Measurements from ENCODE around the gene KCNK7.

Gene KCNK7

DNA sequence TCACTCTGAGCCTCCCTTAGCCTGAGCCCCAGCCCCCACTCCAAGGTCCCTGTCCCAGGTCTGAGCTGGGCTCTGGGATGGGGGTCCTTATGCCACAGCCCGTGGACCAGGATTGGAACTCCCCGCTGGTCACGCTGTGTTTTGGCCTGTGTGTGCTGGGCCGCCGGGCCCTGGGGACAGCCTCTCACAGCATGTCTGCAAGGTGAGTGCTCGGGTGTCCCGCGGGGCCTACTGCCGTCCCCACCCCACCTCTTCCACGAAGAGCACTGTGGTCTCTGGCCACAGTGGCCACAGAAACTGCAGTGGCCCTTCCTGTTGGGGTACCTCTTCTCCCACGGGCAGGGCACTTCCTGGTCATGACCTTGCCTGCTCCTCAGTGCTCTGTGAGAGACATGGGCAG lies 38.8 kb upstream of the KCNK7 start:
- TF ChIP-seq CTCF (IDR thresholded peaks at IDR 0.05; ENCODE audit: low read depth, low read length): no peak
- no peak overlapping the region for H3K4me3 ChIP-seq (ENCODE audit: low read depth, low read length)

GRCh38 chr11:65634109-65634436 lies 38.5 kb upstream of the KCNK7 start:
- TF ChIP-seq CTCF (IDR thresholded peaks at IDR 0.05; ENCODE audit: low read depth, low read length): no peak
- H3K4me3 ChIP-seq (ENCODE audit: low read depth, low read length): no peak overlapping the region

DNA sequence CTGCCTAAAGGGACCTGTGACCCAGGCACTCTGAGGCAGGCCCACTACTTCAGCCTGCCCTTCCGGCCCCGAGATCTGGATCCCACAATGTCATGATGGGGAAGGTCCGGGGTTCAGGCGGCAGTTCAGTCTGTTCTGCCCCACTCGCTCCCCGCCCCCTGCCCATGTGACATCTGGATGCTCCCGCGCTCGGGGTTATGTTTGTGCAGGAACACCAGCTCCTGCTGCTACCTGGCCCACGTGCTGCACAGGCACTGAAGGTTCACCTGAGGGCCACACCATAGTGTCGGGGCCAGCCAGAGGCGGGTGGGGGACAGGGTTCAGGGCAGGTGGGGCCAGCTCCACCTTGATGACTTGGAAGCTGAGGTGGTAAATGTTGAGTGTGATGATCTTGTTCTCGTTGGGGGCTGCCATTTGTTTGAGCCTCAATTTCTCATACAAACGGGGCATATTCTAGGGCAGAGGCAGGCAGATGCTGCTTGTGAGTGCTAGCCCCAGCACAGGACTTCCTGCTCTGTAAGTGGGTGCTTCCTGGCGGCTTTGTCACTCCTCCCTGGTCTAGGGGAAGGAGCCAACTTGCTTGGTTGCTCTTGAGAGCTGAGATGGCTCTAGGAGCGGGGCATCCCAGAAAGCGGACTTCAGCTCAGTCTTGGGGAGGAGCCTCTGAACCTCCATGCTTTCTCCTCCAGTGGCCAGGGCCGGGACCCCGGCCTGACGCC lies 37.9 kb upstream of the KCNK7 start:
- H3K4me3 ChIP-seq (ENCODE audit: low read depth, low read length): no peak overlapping the region
- TF ChIP-seq CTCF (IDR thresholded peaks at IDR 0.05; ENCODE audit: low read depth, low read length): no peak

DNA sequence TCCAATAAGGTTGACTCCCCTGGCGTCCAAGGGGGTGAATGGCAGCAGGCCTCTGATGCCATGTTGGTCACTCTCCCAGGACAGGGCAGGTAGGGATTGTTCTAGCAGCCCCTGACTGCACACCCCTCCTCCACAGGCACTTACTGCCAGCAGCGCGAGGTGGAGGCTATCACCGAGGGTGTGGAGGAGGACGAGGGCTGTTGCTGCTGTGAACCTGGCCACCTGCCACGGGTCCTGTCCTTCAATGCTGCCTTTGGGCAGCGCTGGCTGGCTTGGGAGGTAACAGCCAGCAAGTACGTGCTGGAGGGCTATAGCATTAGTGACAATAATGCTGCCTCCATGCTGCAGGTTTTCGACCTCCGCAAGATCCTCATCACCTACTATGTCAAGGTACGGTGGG lies 34.6 kb upstream of the KCNK7 start:
- TF ChIP-seq CTCF (IDR thresholded peaks at IDR 0.05; ENCODE audit: low read depth, low read length): no peak
- no peak overlapping the region for H3K4me3 ChIP-seq (ENCODE audit: low read depth, low read length)

- no peak for TF ChIP-seq CTCF (IDR thresholded peaks at IDR 0.05; ENCODE audit: low read depth, low read length)
- H3K4me3 ChIP-seq (ENCODE audit: low read depth, low read length): no peak overlapping the region
Observed at GRCh38 chr11:65629579-65629978, 34.0 kb upstream of the KCNK7 start.

GRCh38 chr11:65627202-65627601 lies 31.6 kb upstream of the KCNK7 start:
- H3K4me3 ChIP-seq (ENCODE audit: low read depth, low read length): no peak overlapping the region
- no peak for TF ChIP-seq CTCF (IDR thresholded peaks at IDR 0.05; ENCODE audit: low read depth, low read length)

DNA sequence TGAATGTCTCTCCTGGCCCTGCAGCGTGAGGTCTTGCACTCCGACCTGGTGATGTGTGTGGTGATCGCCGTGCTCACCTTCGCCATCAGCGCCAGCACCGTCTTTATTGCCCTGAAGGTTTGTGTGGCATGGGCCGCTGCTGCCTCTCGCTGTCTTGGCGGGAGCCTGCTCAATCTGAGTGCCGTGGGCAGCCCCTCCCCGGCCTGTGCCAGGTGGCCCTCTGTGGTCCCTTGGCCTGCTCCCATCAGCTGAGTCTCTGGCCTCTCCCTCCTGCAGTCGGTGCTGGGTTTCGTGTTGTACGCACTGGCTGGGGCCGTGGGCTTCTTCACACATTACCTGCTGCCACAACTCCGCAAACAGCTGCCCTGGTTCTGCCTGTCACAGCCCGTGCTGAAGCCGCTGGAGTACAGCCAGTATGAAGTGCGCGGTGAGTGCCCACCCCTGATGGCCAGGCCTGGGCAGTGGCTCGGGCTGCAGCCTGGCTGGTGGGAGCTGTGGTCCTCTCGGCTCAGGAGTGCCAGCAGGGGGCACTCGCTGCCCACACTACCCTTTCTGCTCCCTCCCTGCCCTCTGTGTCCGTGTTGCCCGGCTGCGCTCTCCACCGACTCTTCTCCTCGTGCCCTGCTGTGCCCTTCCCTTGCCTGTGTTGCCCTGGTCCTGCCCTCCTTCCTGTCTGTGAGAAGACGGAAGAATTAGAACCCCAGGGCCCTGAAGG lies 30.2 kb upstream of the KCNK7 start:
- 0 out of 2 replicates have a peak, but pooled peaks have one; percentile 26 for TF ChIP-seq CTCF (IDR thresholded peaks at IDR 0.05; ENCODE audit: low read depth, low read length)
- H3K4me3 ChIP-seq (ENCODE audit: low read depth, low read length): no peak overlapping the region

Measured in WI38 (cell line).